ENCODE data around the gene ZNF516.

The ZNF516 gene

DNA sequence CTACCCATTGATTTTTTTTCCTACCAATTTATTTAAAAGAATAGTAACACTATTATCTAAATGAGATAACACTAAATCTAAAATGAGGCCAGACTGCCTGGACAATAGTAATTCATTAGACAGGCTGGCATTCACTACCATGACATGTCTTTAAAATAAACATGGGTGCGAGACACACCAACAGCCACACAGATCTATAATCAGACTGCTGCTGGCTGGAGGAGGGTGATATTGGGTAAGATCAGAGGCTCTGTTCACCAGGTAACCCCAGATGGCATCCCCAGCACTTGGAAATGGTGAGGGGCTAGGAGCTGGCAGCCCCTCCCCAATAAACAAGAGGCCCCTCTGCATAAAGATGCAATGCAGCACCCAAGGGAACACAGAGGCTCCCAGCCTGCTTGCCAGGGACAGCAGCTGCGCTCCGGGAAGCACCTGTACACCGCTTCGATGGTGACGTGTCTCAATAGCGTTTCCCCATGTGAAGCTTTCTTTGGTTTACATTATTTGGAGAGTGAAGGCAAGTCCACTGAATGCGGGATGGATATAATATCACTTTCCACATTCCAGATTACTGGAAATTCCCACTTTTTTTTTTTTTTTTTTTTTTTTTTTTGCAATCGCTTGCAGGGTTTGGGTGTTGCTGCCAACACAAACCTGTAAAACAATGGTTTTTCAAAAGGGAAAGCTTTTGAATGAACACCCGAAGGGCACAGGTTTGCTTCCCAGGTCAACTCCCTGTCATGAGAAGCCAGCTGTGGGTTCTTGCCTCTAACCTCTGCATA lies 159.0 kb downstream of the ZNF516 start:
- no peak for DNase-seq

DNA sequence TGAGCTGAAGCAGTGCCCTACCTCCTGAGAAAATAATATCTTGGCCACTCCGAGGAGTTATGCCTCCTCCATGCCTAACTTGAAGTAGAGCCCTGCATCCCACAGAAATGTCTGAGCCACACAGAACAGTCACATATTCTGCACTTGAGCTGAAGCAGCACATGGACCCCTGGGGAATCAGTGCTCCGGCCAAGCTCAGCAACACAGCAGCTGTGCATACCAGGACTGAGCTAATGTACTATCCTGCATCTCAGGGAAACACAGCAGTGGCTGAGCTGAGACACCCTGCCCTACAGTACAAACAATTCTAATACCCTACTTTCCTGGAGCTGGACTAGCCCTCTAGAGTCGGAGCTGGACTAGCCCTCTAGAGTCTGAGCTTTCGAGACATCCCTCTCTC lies 166.9 kb downstream of the ZNF516 start:
- no peak for DNase-seq

DNA sequence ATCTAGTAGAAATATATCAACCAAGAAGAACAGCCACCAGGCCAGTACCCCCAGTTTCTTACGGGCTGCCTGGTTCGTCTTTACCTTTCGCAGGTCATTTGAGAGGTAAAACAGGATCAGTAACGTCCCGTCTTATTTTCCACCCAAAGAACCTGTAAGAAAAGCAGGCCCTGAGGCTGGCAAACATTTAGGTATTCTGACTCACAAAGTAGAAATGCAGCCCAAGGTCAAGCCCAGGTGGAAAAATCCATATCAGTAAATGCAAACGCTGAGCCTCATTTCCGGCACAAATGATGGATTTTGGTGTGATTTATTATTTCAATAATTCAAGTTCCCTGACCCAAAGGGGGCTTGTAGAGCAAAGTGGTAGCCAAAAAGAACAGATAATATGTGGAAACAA lies 171.2 kb downstream of the ZNF516 start:
- no peak for DNase-seq

DNA sequence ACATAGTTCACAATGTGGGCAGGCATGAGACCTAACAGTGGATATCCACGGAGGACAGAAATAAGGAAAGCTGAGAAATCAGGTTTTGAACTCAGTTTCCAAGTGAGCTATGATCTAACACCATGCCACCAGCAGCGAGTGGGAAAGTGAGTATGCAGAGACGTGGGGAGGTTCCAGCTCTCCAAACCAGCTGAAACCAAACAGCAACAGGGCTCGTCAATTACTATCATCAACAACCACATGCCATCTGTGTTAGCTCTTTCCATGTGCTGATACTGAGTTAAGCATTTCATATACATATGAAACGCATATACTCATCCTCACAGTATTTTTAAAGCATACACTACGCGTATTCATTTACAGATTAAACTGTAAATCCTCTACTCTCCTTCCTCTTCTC lies 172.4 kb downstream of the ZNF516 start:
- DNase-seq: no peak

DNA sequence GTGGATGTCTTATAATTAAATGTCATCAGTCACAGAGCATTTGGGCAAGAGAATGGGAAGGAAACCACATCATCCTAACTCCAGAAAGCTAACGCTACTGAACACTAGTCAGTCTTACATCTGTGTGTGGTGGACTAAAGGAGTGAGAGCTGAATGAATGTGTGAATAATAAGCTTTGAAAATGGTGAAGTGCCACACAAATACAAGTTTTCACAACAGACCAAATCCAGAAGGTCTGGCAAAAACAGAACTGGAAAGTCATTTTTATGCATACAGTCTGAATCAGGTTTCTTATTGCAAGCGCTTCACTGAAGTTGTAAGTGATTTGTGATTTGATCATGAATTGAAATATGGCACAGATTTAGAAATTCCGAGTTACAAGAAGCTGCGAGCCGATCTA lies 175.7 kb downstream of the ZNF516 start:
- DNase-seq: no peak

DNA sequence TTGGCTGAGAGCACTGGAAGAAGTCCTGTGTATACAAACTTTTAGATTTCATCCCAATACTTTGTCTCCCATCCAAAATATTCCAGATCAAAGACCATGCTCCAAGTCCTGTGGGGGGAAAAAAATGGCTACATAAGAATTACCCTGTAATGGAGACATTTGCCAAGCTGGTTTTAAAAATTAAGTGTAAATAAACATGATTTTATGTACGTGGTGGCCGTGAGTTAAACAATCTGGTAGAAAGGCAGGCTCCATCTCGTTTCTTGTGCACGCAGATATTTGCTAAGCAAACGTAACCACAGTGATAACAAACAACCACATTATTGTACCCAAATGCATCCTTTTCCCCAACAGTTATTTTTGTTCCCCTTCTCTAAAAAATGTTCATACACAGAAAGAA lies 176.4 kb downstream of the ZNF516 start:
- DNase-seq: no peak

DNA sequence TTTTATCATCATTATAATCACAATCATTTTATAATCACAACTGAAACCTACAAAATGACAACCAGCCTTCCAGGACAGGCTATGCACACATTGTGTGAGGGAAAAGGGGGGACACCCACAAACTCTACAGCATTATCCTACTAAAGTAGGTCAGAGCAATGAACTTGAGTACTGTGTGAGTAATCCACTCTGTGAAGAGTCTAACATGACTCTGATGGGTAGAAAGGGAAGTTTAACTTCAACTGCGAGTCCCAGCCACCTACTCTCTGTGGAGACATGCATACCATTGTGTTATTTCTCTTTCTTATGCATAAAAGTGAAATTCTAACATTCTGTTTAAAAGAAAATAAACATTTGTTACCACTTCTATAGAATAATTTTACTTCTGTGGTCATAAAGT lies 177.9 kb downstream of the ZNF516 start:
- DNase-seq: no peak

DNA sequence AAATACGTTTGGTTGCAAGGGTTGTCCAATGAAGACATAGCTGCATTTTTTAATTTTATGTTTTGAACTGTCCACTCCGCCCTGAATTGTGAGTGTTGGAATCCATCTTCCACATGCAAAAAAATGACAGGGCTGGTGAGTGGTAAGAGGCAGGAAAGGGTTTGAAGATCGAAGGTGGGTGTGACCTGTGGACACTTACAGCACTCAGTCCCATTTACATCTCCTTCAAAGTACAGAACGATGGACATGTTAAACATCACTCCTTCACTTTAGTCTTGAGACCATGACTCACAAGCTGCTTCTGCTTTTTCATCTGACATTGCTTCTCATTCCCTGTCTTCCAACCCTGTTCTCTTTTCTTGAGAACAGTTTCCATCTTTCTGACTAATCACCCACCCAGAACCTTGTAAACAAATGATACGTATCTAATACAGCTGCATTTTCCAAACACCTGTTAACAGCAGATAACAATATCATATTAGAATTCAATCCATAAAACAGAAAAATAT lies 179.3 kb downstream of the ZNF516 start:
- DNase-seq: no peak

DNA sequence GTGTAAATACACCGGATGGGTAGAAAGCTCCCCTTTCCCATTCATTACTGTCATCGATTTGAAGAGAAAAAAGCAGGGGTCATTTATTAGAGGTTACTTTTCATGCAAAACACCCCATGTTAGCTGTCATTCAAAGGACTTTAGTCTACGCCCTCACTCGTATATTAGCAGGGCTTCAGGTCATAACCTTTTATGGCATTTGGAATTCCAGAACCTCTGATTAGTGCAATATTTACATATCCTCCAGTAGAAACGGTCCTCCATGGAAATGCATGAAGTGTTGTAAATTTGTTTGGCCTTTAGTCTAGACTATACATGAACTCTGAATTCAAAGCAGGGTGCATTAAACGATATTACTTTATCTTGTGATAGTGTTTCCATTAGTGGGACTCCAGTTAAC lies 180.5 kb downstream of the ZNF516 start:
- no peak for DNase-seq

DNA sequence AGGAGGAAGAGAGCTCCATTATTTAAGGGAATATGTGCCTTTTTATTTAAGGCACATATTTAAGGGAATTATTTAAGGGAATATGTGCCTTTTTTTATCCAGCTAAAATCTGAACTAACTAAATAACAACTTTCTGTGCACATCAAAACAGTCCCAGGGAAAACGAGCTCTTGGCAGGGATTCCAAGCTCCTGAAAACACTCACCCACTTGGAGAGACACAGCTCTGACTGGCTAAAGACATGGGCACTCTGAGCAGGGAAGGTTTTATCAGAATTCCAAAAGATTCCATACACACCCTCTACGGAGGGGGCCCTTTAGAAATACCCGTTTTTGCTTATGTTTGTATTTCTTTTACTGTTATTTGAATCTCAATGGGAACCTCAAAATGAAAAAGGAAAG lies 181.0 kb downstream of the ZNF516 start:
- DNase-seq: no peak
